GM19468 (cell line): ENCODE measurements around the gene MAD2L1.

ENCODE experiments used
- ATAC-seq: cut with Tn5 transposase; IDR thresholded peaks from one replicate; pipeline ENCODE4 v1.9.1; 2021; ENCODE audit warnings: mild to moderate bottlenecking, moderate library complexity, moderate number of reproducible peaks; ENCODE audit not compliant: unreplicated experiment; ENCODE audit errors: extremely low read depth

MAD2L1 gene

GRCh38 chr4:120007896-120008436 lies 58.7 kb downstream of the MAD2L1 start:
- no peak for ATAC-seq

GRCh38 chr4:120007191-120007871 lies 59.3 kb downstream of the MAD2L1 start:
- no peak for ATAC-seq
